NT2/D1 (cell line): ENCODE measurements around the gene ADH4.
"Not testable (repeated sequence)": the region's sequence is repeated elsewhere in the genome, so short reads cannot be mapped to it uniquely, and the experiment has no call there.

ENCODE experiments used
- YY1 ChIP-seq: IDR thresholded peaks from 2 replicates; pipeline ENCODE4 v1.6.1; 2011; ENCODE audit not compliant: insufficient read length, insufficient read depth
- ZNF274 ChIP-seq: IDR thresholded peaks from 2 replicates; pipeline ENCODE4 v1.6.1; 2011; ENCODE audit warnings: mild to moderate bottlenecking, low read depth, low read length

- TF ChIP-seq ZNF274, YY1: not testable (repeated sequence)
Observed at GRCh38 chr4:99080869-99081268, 63.2 kb downstream of the ADH4 start.
